Heart left ventricle (tissue), 16 donors: ENCODE data around the gene ALOXE3. TPM values are rescaled to one million over a fixed set of nuclear protein-coding genes. Genes with fewer than 3 reads are reported as not detected.

ENCODE experiments used
- ATAC-seq, 4 donors: fragments of 200-7000 bp; cut with Tn5 transposase; one replicate each; pipeline ENCODE4 v1.9.1; 2020 to 2022; ENCODE audit warnings: moderate library complexity in 4 of 4, mild to moderate bottlenecking in 3 of 4, moderate number of reproducible peaks in 1 of 4
- DNase-seq, 5 donors: peaks; one replicate each; pipeline ENCODE4 v3.0.0-alpha.2; 2020
- H3K27ac ChIP-seq, 12 donors: fragments of 200-600 bp; sonication (generic) in 4 of 12; one replicate each; pipeline versions ENCODE4 v1.5.0 to v1.8.0; 2016 to 2022; ENCODE audit warnings: mild to moderate bottlenecking in 2 of 12
- H3K27me3 ChIP-seq, 9 donors: fragments of 200-600 bp; sonication (generic) in 2 of 9; one replicate each; pipeline versions ENCODE4 v1.5.1 to v1.8.0; 2016 to 2022; ENCODE audit warnings: mild to moderate bottlenecking in 3 of 9
- H3K36me3 ChIP-seq, 9 donors: fragments of 200-600 bp; sonication (generic) in 2 of 9; one replicate each; pipeline versions ENCODE4 v1.5.0 to v1.8.0; 2018 to 2022; ENCODE audit warnings: mild to moderate bottlenecking in 2 of 9
- H3K4me1 ChIP-seq, 12 donors: fragments of 200-600 bp; sonication (generic) in 4 of 12; one replicate each; pipeline versions ENCODE4 v1.5.0 to v1.8.0; 2016 to 2022; ENCODE audit warnings: mild to moderate bottlenecking in 3 of 12
- H3K4me3 ChIP-seq, 12 donors: fragments of 200-600 bp; sonication (generic) in 4 of 12; one replicate each; pipeline versions ENCODE4 v1.5.0 to v1.8.0; 2017 to 2022; ENCODE audit warnings: mild to moderate bottlenecking in 9 of 12, moderate library complexity in 4 of 12
- H3K9me3 ChIP-seq, 12 donors: fragments of 200-600 bp; sonication (generic) in 4 of 12; one replicate each; pipeline versions ENCODE4 v1.5.0 to v1.8.0; 2016 to 2022; ENCODE audit warnings: mild to moderate bottlenecking in 1 of 12
- POLR2A ChIP-seq, 2 donors: fragments of 450-650 bp; IDR thresholded peaks; one replicate each; pipeline ENCODE4 v1.6.1; 2017; ENCODE audit warnings: antibody characterized with exemption in 2 of 2, mild to moderate bottlenecking in 2 of 2, moderate library complexity in 2 of 2
- whole genome bisulfite sequencing, 4 donors: extraction: QIAGEN DNeasy Blood & Tissue Kit in 2 of 4; methylation state at CpG; one replicate each; pipeline versions ENCODE4 v1.1.5 to v1.1.7; 2013 to 2018; 5-methylcytosine and 5-hydroxymethylcytosine counted together
- intact Hi-C, 10 donors: fragments of 100-400 bp; cut with DNase I; formaldehyde crosslinking; loops; one replicate each; pipeline versions ENCODE4 v1.11.1 to v1.14.2; 2022
- polyA plus RNA-seq, 2 donors: library from polyadenylated mRNA; stranded (reverse); fragments of 200-250 nt; gene quantifications; one replicate each; pipeline ENCODE4 v1.2.3, GENCODE V29; 2013
- total RNA-seq, 9 donors: library from RNA; depleted of rRNA in 2 of 9; stranded (reverse); fragments of >200 nt in 2 of 9; fragmentation: NEBNext Ultra II Directional in 3 of 9; extraction: Animal tissue kit (Norgen Biotek cat#: 25700) in 3 of 9; gene quantifications; one replicate each; pipeline versions ENCODE4 v1.1.0 to v1.2.4, GENCODE V29; 2016 to 2023
- TF ChIP-seq, protein P1 (sequence below), 12 donors: fragments of 200-600 bp; sonication (generic) in 4 of 12; IDR thresholded peaks; one replicate each; pipeline versions ENCODE4 v1.5.0 to v1.8.0; 2018 to 2022; ENCODE audit warnings: antibody characterized with exemption in 12 of 12, mild to moderate bottlenecking in 5 of 12
- donor health status: ischemic (EF 13 %, LVEDD 7.1; RV severe dilation, severe dysfunction).
- donor health status: healthy with polysubstance abuse.
- donor health status: DM: no; HTN: yes; CAD: no.
- donor health status: DM: no; HTN: no; CAD: no.
- donor health status: ischemic (EF 25% LVEDD 6.9; RV normal size, moderate dysfunction).
- donor health status: ischemic (EF 25% LVEDD 5.7; RV mildly dilated, moderate dysfunction).
- donor health status: healthy.
- donor health status: DM: yes; HTN: yes; CAD: no.
- donor health status: ischemic (EF 35%, LVEDD 5.7; RV mildly dilated, moderate dysfunction).
- donor health status: nonischemic (EF 11% LVEDD 7.7; RV severe dilation, severe dysfunction).
- donor health status: DM: yes; HTN: yes; CAD: no.
- donor health status: PGD.
- donor health status: ischemic (EF 29% LVEDD 5.4; RV normal size, mild dysfunction).
- donor health status: nonischemic (EF 23%, LVEDD 6.1; RV moderate dilation, normal function).

Gene ALOXE3
- total and polyA plus RNA-seq, 11 donors = 0.12 TPM; not detected in 10

DNA sequence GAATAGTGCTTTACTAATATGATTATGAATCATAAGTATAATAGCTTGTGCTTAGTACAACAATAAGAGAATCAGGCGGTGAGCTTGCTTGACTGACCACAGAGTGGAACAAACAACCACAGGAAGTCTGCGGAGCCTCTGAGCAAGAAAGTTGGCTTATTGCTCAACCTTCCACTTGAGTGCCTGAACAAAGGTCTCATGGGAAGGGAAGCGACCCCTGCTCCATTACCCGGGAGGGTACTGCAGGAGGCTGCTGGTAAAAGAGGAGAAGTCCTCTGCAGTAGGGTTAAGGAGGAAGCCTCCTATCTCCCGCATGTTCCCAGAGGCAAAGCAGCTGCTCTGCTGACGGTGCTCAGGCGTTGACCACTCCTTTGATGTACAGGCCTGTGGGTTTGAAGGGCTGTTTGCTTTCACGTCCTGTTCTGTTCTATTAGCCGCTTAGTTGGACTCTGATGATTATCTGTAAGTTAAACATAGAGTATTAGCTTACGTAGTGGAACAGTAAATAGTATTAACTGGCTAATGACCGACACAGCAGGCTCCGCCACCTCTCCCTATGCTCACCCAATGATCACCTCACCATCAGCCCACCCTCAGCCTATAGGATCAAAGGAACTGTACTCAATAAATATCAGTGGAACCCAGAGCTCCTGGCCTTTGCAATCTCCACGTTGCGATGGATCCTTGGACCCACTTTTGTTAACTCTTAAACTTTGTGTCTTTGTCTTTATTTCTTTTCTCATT is 61.9 kb downstream of the ALOXE3 start:
- intact Hi-C loops = loop anchor here in 7 of 10 donors (2.0 to 10.0 kb wide), 10 partner anchors 20 to 314 kb away; partner anchors contain the start of genes GUCY2D (in 1 of the 7) and RNF227 (in 1 of the 7)
- peak in 2 of 5 donors; percentile 27 to 47 for DNase-seq
- H3K27me3 ChIP-seq = peaks cover 0 to 34% (median 20%) of the 10 kb centered on the region in 9 donors
- WGBS, 4 donors = 50 to 57% (median 52%) methylated on average over 14 of the region's 14 CpGs
- peaks cover 0 to 26% (median 0%) of the 10 kb centered on the region in 12 donors for H3K4me1 ChIP-seq
- H3K27ac ChIP-seq = peak overlapping the region in 1 of 12 donors; percentile 75
- no peak overlapping the region for H3K4me3 ChIP-seq
- no peak for TF ChIP-seq POLR2A (IDR thresholded peaks at IDR 0.05)
- TF ChIP-seq, protein P1, sequence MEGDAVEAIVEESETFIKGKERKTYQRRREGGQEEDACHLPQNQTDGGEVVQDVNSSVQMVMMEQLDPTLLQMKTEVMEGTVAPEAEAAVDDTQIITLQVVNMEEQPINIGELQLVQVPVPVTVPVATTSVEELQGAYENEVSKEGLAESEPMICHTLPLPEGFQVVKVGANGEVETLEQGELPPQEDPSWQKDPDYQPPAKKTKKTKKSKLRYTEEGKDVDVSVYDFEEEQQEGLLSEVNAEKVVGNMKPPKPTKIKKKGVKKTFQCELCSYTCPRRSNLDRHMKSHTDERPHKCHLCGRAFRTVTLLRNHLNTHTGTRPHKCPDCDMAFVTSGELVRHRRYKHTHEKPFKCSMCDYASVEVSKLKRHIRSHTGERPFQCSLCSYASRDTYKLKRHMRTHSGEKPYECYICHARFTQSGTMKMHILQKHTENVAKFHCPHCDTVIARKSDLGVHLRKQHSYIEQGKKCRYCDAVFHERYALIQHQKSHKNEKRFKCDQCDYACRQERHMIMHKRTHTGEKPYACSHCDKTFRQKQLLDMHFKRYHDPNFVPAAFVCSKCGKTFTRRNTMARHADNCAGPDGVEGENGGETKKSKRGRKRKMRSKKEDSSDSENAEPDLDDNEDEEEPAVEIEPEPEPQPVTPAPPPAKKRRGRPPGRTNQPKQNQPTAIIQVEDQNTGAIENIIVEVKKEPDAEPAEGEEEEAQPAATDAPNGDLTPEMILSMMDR (IDR thresholded peaks at IDR 0.05) = no peak
- no peaks in the 10 kb centered on the region for H3K9me3 ChIP-seq
- peak; percentile 46 to 70 (median 58) for ATAC-seq
- no peaks in the 10 kb centered on the region for H3K36me3 ChIP-seq

DNA sequence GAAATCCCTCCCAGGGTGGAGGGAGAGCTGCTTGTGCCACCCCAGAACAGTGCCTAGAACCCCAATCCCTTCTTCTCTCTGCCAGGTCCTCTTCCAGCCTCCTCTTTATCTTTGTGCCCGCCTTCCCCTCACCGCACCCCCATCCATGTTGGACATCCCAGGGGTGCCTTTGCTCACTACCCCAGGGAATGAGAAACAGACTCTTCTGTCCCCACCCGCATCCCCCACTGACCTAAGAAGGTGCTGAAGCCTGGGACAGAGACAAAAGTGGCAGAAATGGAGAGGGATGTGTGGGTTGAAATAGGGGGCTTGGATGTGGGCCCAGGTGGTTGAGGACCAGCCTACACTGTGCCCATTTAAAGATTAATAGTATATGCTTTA is 62.5 kb downstream of the ALOXE3 start:
- Histone ChIP-seq H3K4me1 (peaks cover 0 to 26% (median 0%) of the 10 kb centered on the region in 12 donors), H3K9me3 (no peaks in the 10 kb centered on the region), H3K27ac (peak overlapping the region in 1 of 12 donors; percentile 75), H3K36me3 (no peaks in the 10 kb centered on the region), H3K27me3 (peaks cover 0 to 29% (median 15%) of the 10 kb centered on the region in 9 donors), H3K4me3 (no peak overlapping the region)
- no peak for DNase-seq
- intact Hi-C loops = loop anchor here in 7 of 10 donors (2.0 to 10.0 kb wide), 10 partner anchors 21 to 314 kb away; partner anchors contain the start of genes GUCY2D (in 1 of the 7) and RNF227 (in 1 of the 7)
- 79 to 86% (median 83%) methylated on average over 3 of the region's 3 CpGs for WGBS, 4 donors
- TF ChIP-seq POLR2A (IDR thresholded peaks at IDR 0.05) = no peak
- TF ChIP-seq, protein P1 (IDR thresholded peaks at IDR 0.05) = no peak
- no peak for ATAC-seq

DNA sequence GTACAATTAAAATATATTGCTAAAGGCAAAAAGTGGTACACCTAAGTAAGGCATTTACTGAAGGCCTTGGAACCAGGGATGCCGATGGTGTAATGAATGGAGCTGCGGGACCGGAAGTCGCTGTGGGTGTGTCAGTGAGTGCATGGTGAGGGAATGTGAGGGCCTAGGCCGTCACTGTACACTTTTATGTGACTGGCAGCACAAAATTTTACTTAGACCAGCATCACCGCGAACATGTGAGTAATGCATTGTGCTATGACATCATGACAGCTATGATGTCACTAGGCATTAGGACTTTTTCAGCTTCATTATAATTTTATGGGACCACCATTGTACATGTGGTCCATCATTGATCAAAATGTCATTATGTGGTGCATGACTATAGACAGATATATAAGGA is 64.7 kb downstream of the ALOXE3 start:
- DNase-seq (no peak), ATAC-seq (no peak)
- Histone ChIP-seq H3K4me1 (peaks cover 0 to 26% (median 0%) of the 10 kb centered on the region in 12 donors), H3K9me3 (no peaks in the 10 kb centered on the region), H3K4me3 (no peak overlapping the region), H3K36me3 (no peaks in the 10 kb centered on the region), H3K27ac (no peak overlapping the region), H3K27me3 (peaks cover 0 to 9% (median 6%) of the 10 kb centered on the region in 9 donors)
- no peak for TF ChIP-seq POLR2A (IDR thresholded peaks at IDR 0.05)
- TF ChIP-seq, protein P1 (IDR thresholded peaks at IDR 0.05) = no peak
- intact Hi-C loops = loop anchor here in 2 of 10 donors (10.0 kb wide), 3 partner anchors 49 to 309 kb away; partner anchors contain the start of genes GUCY2D (in 1 of the 2) and RNF227 (in 1 of the 2)
- 89 to 95% (median 92%) methylated on average over 7 of the region's 7 CpGs for WGBS, 4 donors
